ENCODE data around the gene MBLAC1. TPM values are rescaled to one million over a fixed set of nuclear protein-coding genes. Genes with fewer than 3 reads are reported as not detected.

MBLAC1 gene
- total RNA-seq, 1 donor from 2014 or later: 2.8 TPM

DNA sequence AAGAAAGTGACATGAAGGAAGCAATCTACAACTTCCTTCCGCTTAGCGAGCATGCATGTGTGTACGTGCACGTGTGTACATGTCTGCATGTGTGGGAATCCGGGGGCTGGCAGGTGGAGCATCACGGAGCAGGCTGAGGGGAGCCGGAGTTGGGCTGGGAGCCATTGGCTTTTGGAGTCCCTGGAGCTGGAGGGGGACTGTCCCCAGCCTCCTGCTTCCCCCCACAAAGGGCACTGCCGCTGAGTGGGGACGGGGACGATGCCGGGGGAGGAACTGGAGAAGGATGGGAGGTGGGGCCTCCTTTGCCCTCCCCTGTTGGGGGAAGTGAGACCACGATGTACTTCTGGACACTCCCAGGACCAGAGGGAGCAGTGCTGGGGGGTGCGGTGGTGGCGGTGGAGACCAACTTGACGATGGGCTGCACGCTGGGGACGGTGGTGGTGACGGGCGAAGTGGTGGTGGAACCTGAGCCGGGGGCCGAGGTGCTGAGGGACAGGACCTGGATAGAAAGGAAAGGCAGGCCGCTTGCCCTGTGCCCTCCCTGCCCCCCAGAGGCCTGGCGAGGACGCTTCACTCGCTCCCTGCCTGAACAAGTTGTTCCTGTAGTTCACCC is 19.5 kb upstream of the MBLAC1 start:
- H3K27ac Mint-ChIP-seq: no peak overlapping the region
- H3K9me3 Mint-ChIP-seq: no peaks in the 10 kb centered on the region
- no peak for DNase-seq (ENCODE audit: extremely low spot score, unreplicated experiment)
- no peaks in the 10 kb centered on the region for H3K27me3 Mint-ChIP-seq
- peaks cover 8% of the 10 kb centered on the region for H3K4me1 Mint-ChIP-seq (ENCODE audit: unreplicated experiment)
- no peak for TF ChIP-seq CTCF (conservative IDR thresholded peaks at IDR 0.05)
- no peak overlapping the region for H3K4me3 Mint-ChIP-seq
- peaks cover 7% of the 10 kb centered on the region for H3K36me3 Mint-ChIP-seq

DNA sequence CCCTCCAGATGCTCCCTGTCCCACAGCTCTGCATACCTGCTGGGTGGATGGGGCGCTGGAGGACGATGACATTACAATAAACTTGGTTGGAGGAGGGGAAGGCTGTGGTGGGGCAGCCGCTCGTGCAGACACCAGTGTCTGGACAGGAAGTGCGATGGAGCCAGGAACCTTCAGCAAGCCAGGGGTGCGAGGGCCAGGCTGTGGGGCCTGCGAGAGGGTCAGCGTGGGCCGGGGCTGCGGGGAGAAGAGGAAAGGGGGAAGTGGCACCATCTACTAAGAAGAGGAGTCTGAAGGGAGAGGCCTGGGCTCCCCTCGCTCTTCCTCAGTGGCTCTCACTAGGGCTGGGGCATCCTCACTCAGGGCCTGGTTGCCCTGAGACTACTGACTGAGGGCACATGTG is 18.9 kb upstream of the MBLAC1 start:
- Mint-ChIP-seq H3K4me3 (no peak overlapping the region), H3K27ac (no peak overlapping the region)
- DNase-seq (ENCODE audit: extremely low spot score, unreplicated experiment): no peak

DNA sequence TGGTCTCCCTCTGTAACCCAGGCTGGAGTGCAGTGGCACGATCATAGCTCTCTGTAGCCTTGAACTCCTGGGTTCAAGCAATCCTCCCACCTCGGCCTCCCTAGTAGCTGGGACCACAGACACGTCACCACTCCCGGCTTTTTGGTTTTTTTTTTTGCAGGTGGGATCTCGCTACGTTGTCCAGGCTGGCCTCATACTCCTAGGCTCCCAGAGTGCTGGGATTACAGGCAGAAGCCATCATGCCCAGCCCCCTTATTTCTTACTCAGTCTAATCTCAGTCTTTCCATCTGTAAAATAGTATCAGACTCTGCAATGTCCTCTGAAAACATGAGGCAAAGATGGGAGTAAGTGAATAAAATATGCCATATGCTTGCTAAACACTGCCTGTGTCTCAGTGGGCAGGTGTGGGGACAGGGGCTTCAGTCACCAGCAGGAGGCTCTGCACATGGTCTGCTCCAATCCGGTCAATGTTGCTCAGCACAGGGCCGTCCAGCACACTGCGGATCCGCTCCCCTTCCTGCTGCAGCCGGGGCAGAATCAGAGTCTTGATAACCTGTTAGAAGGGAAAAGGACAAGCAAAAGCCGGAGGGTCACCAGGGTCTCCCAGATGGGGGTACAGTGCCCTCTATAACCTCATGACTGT is 17.1 kb upstream of the MBLAC1 start:
- Mint-ChIP-seq H3K4me1 (ENCODE audit: unreplicated experiment) (no peaks in the 10 kb centered on the region), H3K36me3 (peaks cover 7% of the 10 kb centered on the region), H3K27ac (no peak overlapping the region), H3K27me3 (no peaks in the 10 kb centered on the region), H3K4me3 (no peak overlapping the region), H3K9me3 (no peaks in the 10 kb centered on the region)
- peak; percentile 26 for TF ChIP-seq CTCF (conservative IDR thresholded peaks at IDR 0.05)
- DNase-seq (ENCODE audit: extremely low spot score, unreplicated experiment): no peak

More for the DNA sequence above, 18.9 kb upstream of the MBLAC1 start:
- Mint-ChIP-seq H3K27me3 (no peaks in the 10 kb centered on the region), H3K9me3 (no peaks in the 10 kb centered on the region), H3K36me3 (peaks cover 7% of the 10 kb centered on the region), H3K4me1 (ENCODE audit: unreplicated experiment) (peaks cover 4% of the 10 kb centered on the region)
- TF ChIP-seq CTCF (conservative IDR thresholded peaks at IDR 0.05): no peak

- H3K4me3 Mint-ChIP-seq: no peak overlapping the region
- no peak for DNase-seq (ENCODE audit: extremely low spot score, unreplicated experiment)
- H3K9me3 Mint-ChIP-seq: no peaks in the 10 kb centered on the region
- H3K4me1 Mint-ChIP-seq (ENCODE audit: unreplicated experiment): no peaks in the 10 kb centered on the region
- TF ChIP-seq CTCF (conservative IDR thresholded peaks at IDR 0.05): no peak
- no peak overlapping the region for H3K27ac Mint-ChIP-seq
- peaks cover 11% of the 10 kb centered on the region for H3K36me3 Mint-ChIP-seq
- H3K27me3 Mint-ChIP-seq: no peaks in the 10 kb centered on the region
Observed at GRCh38 chr7:100111156-100111555, 15.6 kb upstream of the MBLAC1 start.

GRCh38 chr7:100111914-100112313 is 14.9 kb upstream of the MBLAC1 start:
- H3K27ac Mint-ChIP-seq: no peak overlapping the region
- H3K9me3 Mint-ChIP-seq: no peaks in the 10 kb centered on the region
- H3K27me3 Mint-ChIP-seq: no peaks in the 10 kb centered on the region
- no peak for TF ChIP-seq CTCF (conservative IDR thresholded peaks at IDR 0.05)
- H3K4me1 Mint-ChIP-seq (ENCODE audit: unreplicated experiment): no peaks in the 10 kb centered on the region
- H3K36me3 Mint-ChIP-seq: peaks cover 12% of the 10 kb centered on the region
- no peak overlapping the region for H3K4me3 Mint-ChIP-seq
- no peak for DNase-seq (ENCODE audit: extremely low spot score, unreplicated experiment)
